SU-DHL-6 (cell line): ENCODE measurements around the gene EPHA7.

Experiments
- H2AFZ ChIP-seq: fragments of 200-600 bp; sonication (generic); 2 replicates; pipeline ENCODE4 v1.6.1; 2014; ENCODE audit warnings: low read depth, mild to moderate bottlenecking, moderate library complexity, mixed read lengths, antibody characterized with exemption, low read length; ENCODE audit not compliant: severe bottlenecking
- H3F3A ChIP-seq: fragments of 200-600 bp; shearing (Covaris generic); 2 replicates; pipeline ENCODE4 v1.6.0; 2016; ENCODE audit warnings: antibody characterized with exemption, mild to moderate bottlenecking; ENCODE audit not compliant: insufficient read depth
- H3K27ac ChIP-seq: fragments of 200-600 bp; sonication (generic); 2 replicates; pipeline ENCODE4 v1.5.1; 2016; ENCODE audit warnings: low read depth, mild to moderate bottlenecking, low read length, moderate library complexity, mixed read lengths
- H3K27me3 ChIP-seq: fragments of 200-600 bp; sonication (generic), shearing (Covaris generic); 2 replicates; pipeline ENCODE4 v1.6.0; 2014; ENCODE audit warnings: mild to moderate bottlenecking, low read length
- H3K36me3 ChIP-seq: fragments of 200-600 bp; sonication (generic); 2 replicates; pipeline ENCODE4 v1.6.1; 2014; ENCODE audit warnings: mild to moderate bottlenecking, low read length, mixed read lengths
- H3K4me2 ChIP-seq: fragments of 300-600, 200-600 bp; shearing (Covaris generic), sonication (generic); 2 replicates; pipeline ENCODE4 v1.6.0; 2014; ENCODE audit warnings: low read length, low read depth, mild to moderate bottlenecking; ENCODE audit not compliant: poor library complexity, severe bottlenecking
- H3K4me3 ChIP-seq: fragments of 200-600 bp; sonication (generic); 2 replicates; pipeline ENCODE4 v1.5.1; 2014; ENCODE audit warnings: antibody characterized with exemption, low read length, mild to moderate bottlenecking, mixed read lengths; ENCODE audit not compliant: insufficient read depth, poor library complexity, severe bottlenecking
- H3K79me2 ChIP-seq: fragments of 200-600 bp; sonication (generic); 2 replicates; pipeline ENCODE4 v1.6.1; 2014; ENCODE audit warnings: mild to moderate bottlenecking, low read length, moderate library complexity; ENCODE audit not compliant: insufficient read depth
- H3K9ac ChIP-seq: fragments of 200-600 bp; sonication (generic); 2 replicates; pipeline ENCODE4 v1.7.0; 2014; ENCODE audit warnings: mild to moderate bottlenecking, low read length
- H3K9me2 ChIP-seq: fragments of 200-600 bp; sonication (generic); replicated peaks from 2 replicates; pipeline ENCODE4 v1.6.1; 2014; ENCODE audit warnings: low read length; ENCODE audit not compliant: insufficient read depth
- H3K9me3 ChIP-seq: fragments of 200-600 bp; sonication (generic); 2 replicates; pipeline ENCODE4 v1.6.1; 2014; ENCODE audit warnings: low read length, mixed read lengths; ENCODE audit not compliant: insufficient read depth
- H4K20me1 ChIP-seq: fragments of 200-600 bp; sonication (generic); 2 replicates; pipeline ENCODE4 v1.6.1; 2014; ENCODE audit warnings: low read depth, mild to moderate bottlenecking, antibody characterized with exemption, low read length, moderate library complexity, mixed read lengths
- EZH2phosphoT487 ChIP-seq: fragments of 200-600 bp; sonication (generic), shearing (Covaris generic); conservative IDR thresholded peaks from 2 replicates; pipeline ENCODE4 v1.6.1; 2018; ENCODE audit warnings: mild to moderate bottlenecking, antibody characterized with exemption, low read length, moderate library complexity, mixed read lengths
- TF ChIP-seq, protein P1 (sequence below): fragments of 200-600 bp; sonication (generic); IDR thresholded peaks from one replicate; pipeline ENCODE4 v1.5.1; 2017; ENCODE audit warnings: antibody characterized with exemption, mild to moderate bottlenecking, low read length, moderate library complexity; ENCODE audit not compliant: insufficient read depth, poor library complexity, severe bottlenecking

EPHA7 gene

DNA sequence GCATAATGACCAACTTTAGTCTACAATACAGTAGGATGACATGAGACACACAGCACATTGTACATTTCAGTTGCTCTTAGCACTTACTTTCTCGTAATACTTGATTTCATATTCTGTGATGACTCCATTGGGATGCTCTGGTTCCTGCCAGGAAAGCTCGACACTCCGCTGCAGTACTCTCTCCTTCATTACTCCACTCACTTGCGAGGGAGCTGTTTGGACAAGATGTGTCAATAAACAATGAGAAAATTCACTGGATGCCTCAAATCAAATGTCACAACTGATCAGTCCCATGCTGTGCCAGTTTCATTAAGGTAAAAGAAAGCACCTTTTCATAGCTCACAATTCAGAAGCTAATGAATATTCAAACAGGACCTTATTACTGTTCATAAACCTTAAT is 147.1 kb downstream of the EPHA7 start:
- TF ChIP-seq, protein P1, sequence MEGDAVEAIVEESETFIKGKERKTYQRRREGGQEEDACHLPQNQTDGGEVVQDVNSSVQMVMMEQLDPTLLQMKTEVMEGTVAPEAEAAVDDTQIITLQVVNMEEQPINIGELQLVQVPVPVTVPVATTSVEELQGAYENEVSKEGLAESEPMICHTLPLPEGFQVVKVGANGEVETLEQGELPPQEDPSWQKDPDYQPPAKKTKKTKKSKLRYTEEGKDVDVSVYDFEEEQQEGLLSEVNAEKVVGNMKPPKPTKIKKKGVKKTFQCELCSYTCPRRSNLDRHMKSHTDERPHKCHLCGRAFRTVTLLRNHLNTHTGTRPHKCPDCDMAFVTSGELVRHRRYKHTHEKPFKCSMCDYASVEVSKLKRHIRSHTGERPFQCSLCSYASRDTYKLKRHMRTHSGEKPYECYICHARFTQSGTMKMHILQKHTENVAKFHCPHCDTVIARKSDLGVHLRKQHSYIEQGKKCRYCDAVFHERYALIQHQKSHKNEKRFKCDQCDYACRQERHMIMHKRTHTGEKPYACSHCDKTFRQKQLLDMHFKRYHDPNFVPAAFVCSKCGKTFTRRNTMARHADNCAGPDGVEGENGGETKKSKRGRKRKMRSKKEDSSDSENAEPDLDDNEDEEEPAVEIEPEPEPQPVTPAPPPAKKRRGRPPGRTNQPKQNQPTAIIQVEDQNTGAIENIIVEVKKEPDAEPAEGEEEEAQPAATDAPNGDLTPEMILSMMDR = no peak
- TF ChIP-seq EZH2phosphoT487 = no peak
- no peak overlapping the region for H3K9ac ChIP-seq
- no peaks in the 10 kb centered on the region for H3K79me2 ChIP-seq
- H3K4me3 ChIP-seq = no peak overlapping the region
- no peak overlapping the region for H2AFZ ChIP-seq
- no peaks in the 10 kb centered on the region for H3K36me3 ChIP-seq
- H3K4me2 ChIP-seq = no peak overlapping the region
- H3K9me2 ChIP-seq = no peaks in the 10 kb centered on the region
- H3K27ac ChIP-seq = no peak overlapping the region
- H3K27me3 ChIP-seq = no peaks in the 10 kb centered on the region
- H4K20me1 ChIP-seq = no peaks in the 10 kb centered on the region
- H3K9me3 ChIP-seq = no peaks in the 10 kb centered on the region
- H3F3A ChIP-seq = no peaks in the 10 kb centered on the region

GRCh38 chr6:93266116-93266817 is 153.1 kb downstream of the EPHA7 start:
- Histone ChIP-seq H3K27me3 (no peaks in the 10 kb centered on the region), H3K79me2 (no peaks in the 10 kb centered on the region), H3K9me3 (no peaks in the 10 kb centered on the region), H2AFZ (no peak overlapping the region), H3K36me3 (no peaks in the 10 kb centered on the region), H3K4me2 (no peak overlapping the region), H3K9me2 (no peaks in the 10 kb centered on the region), H3F3A (no peaks in the 10 kb centered on the region), H3K9ac (no peak overlapping the region), H3K27ac (no peak overlapping the region), H4K20me1 (no peaks in the 10 kb centered on the region), H3K4me3 (no peak overlapping the region)
- TF ChIP-seq, protein P1 = no peak
- TF ChIP-seq EZH2phosphoT487 = no peak

GRCh38 chr6:93260881-93261280 is 158.5 kb downstream of the EPHA7 start:
- Histone ChIP-seq H3K9me3 (no peaks in the 10 kb centered on the region), H3K9me2 (no peaks in the 10 kb centered on the region), H3K4me3 (no peak overlapping the region), H3K27me3 (no peaks in the 10 kb centered on the region), H3K4me2 (no peak overlapping the region), H3K36me3 (no peaks in the 10 kb centered on the region), H3K79me2 (no peaks in the 10 kb centered on the region), H4K20me1 (no peaks in the 10 kb centered on the region), H3K27ac (no peak overlapping the region), H3F3A (no peaks in the 10 kb centered on the region), H2AFZ (no peak overlapping the region), H3K9ac (no peak overlapping the region)
- no peak for TF ChIP-seq EZH2phosphoT487
- TF ChIP-seq, protein P1 = no peak
